GM13977 (cell line): ENCODE data around the gene SUPT3H.
"Not testable (repeated sequence)": the region's sequence is repeated elsewhere in the genome, so short reads cannot be mapped to it uniquely, and the experiment has no call there.

Experiments
- DNase-seq: peaks from one replicate; pipeline ENCODE4 v3.0.0; 2012; ENCODE audit warnings: low spot score
- CTCF ChIP-seq: IDR thresholded peaks from 2 replicates; pipeline ENCODE4 v1.5.1; 2012; ENCODE audit warnings: mild to moderate bottlenecking, control low read depth; ENCODE audit not compliant: insufficient read depth; ENCODE audit errors: extremely low read depth, missing control alignments
- in situ Hi-C: fragments of 300-500 bp; cut with MboI; formaldehyde crosslinking; loops from one replicate; pipeline ENCODE4 v1.12.0; 2022; ENCODE audit warnings: low sequenced_read_pairs, low pct_unique_long_range_greater_than_20kb, mixed read lengths, inconsistent platforms; ENCODE audit not compliant: unreplicated experiment

SUPT3H gene

GRCh38 chr6:45156075-45156474 is 221.7 kb downstream of the SUPT3H start:
- no peak for TF ChIP-seq CTCF
- in situ Hi-C loops: no loop called here
- DNase-seq: peak; percentile 41

GRCh38 chr6:45155341-45155894 is 222.3 kb downstream of the SUPT3H start:
- in situ Hi-C loops: no loop called here
- no peak for DNase-seq
- no peak for TF ChIP-seq CTCF

GRCh38 chr6:45154679-45155078 is 223.1 kb downstream of the SUPT3H start:
- in situ Hi-C loops: no loop called here
- TF ChIP-seq CTCF: no peak
- DNase-seq: no peak

- DNase-seq: no peak
- in situ Hi-C loops: no loop called here
- no peak for TF ChIP-seq CTCF
These were observed 228.9 kb downstream of the SUPT3H start for GRCh38 chr6:45148711-45149341.

- no peak for TF ChIP-seq CTCF
- in situ Hi-C loops: no loop called here
- no peak for DNase-seq
These were observed 229.5 kb downstream of the SUPT3H start for GRCh38 chr6:45148278-45148677.

- in situ Hi-C loops, DNase-seq: not testable (repeated sequence)
These were observed 232.1 kb downstream of the SUPT3H start for GRCh38 chr6:45145658-45146057.

- no peak for TF ChIP-seq CTCF
- in situ Hi-C loops: no loop called here
- no peak for DNase-seq
These were observed 239.0 kb downstream of the SUPT3H start for GRCh38 chr6:45138765-45139164.
